Fibroblast of lung (primary cell): ENCODE data around the gene PDE4D.

Source experiments
- EZH2 ChIP-seq: IDR thresholded peaks from 2 replicates; pipeline ENCODE4 v1.5.1; 2012; ENCODE audit warnings: low read length, control low read depth, mild to moderate bottlenecking; ENCODE audit errors: missing control alignments
- TF ChIP-seq, protein P1 (sequence below), 2 donors: IDR thresholded peaks in 1 of 2; conservative IDR thresholded peaks in 1 of 2; 1 replicate in 1 of 2; 2 replicates in 1 of 2; pipeline ENCODE4 v1.5.1; 2011 to 2012; ENCODE audit warnings: low read length in 2 of 2, control low read depth in 1 of 2, inconsistent platforms in 1 of 2, low read depth in 1 of 2, mild to moderate bottlenecking in 1 of 2

DNA sequence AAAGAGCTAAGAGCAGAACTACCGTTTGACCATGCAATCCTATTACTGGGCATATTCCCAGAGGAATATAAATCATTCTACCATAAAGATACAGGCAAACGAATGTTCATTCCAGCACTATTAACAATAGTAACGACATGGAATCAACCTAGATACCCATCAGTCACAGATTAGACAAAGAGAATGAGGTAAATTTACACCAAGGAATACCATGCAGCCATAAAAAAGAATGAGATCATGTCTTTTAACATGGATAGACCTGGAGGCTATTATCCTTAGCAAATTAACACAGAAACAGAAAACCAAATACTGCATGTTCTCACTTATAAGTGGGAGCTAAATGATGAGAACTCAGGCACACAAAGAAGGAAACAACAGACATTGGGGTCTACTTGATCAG lies 641.9 kb downstream of the PDE4D start:
- TF ChIP-seq, protein P1, sequence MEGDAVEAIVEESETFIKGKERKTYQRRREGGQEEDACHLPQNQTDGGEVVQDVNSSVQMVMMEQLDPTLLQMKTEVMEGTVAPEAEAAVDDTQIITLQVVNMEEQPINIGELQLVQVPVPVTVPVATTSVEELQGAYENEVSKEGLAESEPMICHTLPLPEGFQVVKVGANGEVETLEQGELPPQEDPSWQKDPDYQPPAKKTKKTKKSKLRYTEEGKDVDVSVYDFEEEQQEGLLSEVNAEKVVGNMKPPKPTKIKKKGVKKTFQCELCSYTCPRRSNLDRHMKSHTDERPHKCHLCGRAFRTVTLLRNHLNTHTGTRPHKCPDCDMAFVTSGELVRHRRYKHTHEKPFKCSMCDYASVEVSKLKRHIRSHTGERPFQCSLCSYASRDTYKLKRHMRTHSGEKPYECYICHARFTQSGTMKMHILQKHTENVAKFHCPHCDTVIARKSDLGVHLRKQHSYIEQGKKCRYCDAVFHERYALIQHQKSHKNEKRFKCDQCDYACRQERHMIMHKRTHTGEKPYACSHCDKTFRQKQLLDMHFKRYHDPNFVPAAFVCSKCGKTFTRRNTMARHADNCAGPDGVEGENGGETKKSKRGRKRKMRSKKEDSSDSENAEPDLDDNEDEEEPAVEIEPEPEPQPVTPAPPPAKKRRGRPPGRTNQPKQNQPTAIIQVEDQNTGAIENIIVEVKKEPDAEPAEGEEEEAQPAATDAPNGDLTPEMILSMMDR (conservative IDR thresholded peaks at IDR 0.05 in 1 of 2, IDR thresholded peaks at IDR 0.05 in 1 of 2; ENCODE audit: low read depth in 1 of 2, low read length in 2 of 2), result no peak
- no peak for TF ChIP-seq EZH2
